A549 treated with CpdA at 1 μM for 4 hours (cell line): ENCODE results near the gene CCDC3. TPM values are rescaled to one million over a fixed set of nuclear protein-coding genes. Genes with fewer than 3 reads are reported as not detected.

ENCODE experiments used
- total RNA-seq: library from RNA; stranded (reverse); fragments of 200-300 nt; extraction: Qiagen RNA extraction; gene quantifications from 5 replicates; pipeline ENCODE4 v1.2.3, GENCODE V29; 2022; ENCODE audit warnings: low read depth

CCDC3 gene
- 0.57 to 0.94 TPM (median 0.89 TPM) in 5 replicates for total RNA-seq

GRCh38 chr10:13001041-13001886 lies at the start of gene CCDC3:
TSS of gene CCDC3 (minus strand) at chr10:13001713. CDS start at chr10:13001570, 143 bp downstream.

Other genes with a start within 250 kb of the CCDC3 start
- 51.3 to 64.3 TPM (median 55.8 TPM) in 5 replicates for gene OPTN, start 98.5 kb upstream of the CCDC3 start, total RNA-seq
- gene MCM10, start 159.8 kb upstream of the CCDC3 start, total RNA-seq = 21.6 to 30.8 TPM (median 23.2 TPM) in 5 replicates
- not detected in 5 replicates for gene UCMA, start 232.7 kb upstream of the CCDC3 start, total RNA-seq